Thyroid gland (tissue), 4 donors: ENCODE measurements around the gene FRAS1.

Experiments used
- CTCF ChIP-seq, 6 experiments: fragments of 200-600 bp in 3 of 6; fragments of 450-650 bp in 3 of 6; sonication (generic) in 3 of 6; IDR thresholded peaks; one replicate each; pipeline ENCODE4 v1.5.1; 2016 to 2019; ENCODE audit warnings: antibody characterized with exemption in 6 of 6, mild to moderate bottlenecking in 2 of 6, inconsistent platforms in 1 of 6, moderate library complexity in 1 of 6
- POLR2A ChIP-seq, 2 donors: fragments of 450-650 bp; IDR thresholded peaks; one replicate each; pipeline ENCODE4 v1.6.1; 2017; ENCODE audit warnings: antibody characterized with exemption in 2 of 2, mild to moderate bottlenecking in 2 of 2, moderate library complexity in 1 of 2

- TF ChIP-seq CTCF (IDR thresholded peaks at IDR 0.05) (no peak), POLR2A (IDR thresholded peaks at IDR 0.05) (no peak)
These were observed 63.2 kb downstream of the FRAS1 start for GRCh38 chr4:78120144-78120880.
